K562 (cell line): ENCODE data around the gene RARG. TPM values are rescaled to one million over a fixed set of nuclear protein-coding genes. Genes with fewer than 3 reads are reported as not detected.

Source experiments
- ATAC-seq: fragments of 200-7000 bp; cut with Tn5 transposase; 3 replicates; pipeline ENCODE4 v1.9.1; 2020; ENCODE audit warnings: moderate library complexity
- BruUV-seq: library from RNA; stranded (reverse); fragments of 400-500 nt; replicated peaks from 2 replicates; lab custom pipeline; 2021; lab: Mats Ljungman, UMichigan
- CTCF ChIA-PET: fragments of 300-600 bp; formaldehyde crosslinking; extraction: SDS; loops from one replicate; lab custom pipeline; 2021; ENCODE audit warnings: low intra/inter-chr PET ratio; lab: Yijun Ruan, JAX
- POLR2A ChIA-PET: fragments of 300-600, 350-650 bp; sonication (Branson Sonifier 250); formaldehyde crosslinking; extraction: SDS; loops from one replicate; lab custom pipeline; 2021; ENCODE audit warnings: antibody characterized with exemption, inconsistent platforms; lab: Yijun Ruan, JAX
- DNase-seq, 4 experiments: peaks; one replicate each; pipeline versions ENCODE4 v3.0.0 to v3.0.0-alpha.2; 2011 to 2018; ENCODE audit warnings: low spot score in 3 of 4, mixed read lengths in 3 of 4; ENCODE audit errors: extremely low read depth in 1 of 4
- FAIRE-seq: peaks from 2 replicates; lab custom pipeline; 2011; peaks lifted over from hg19 to GRCh38; lab: Jason Lieb, UNC
- H2AFZ ChIP-seq: 2 replicates; pipeline ENCODE4 v1.6.0; 2011; ENCODE audit warnings: low read depth, low read length, control low read depth, inconsistent platforms
- H3K27ac ChIP-seq: fragments of 200-600 bp; 3 replicates; pipeline ENCODE4 v1.8.0; 2011; ENCODE audit warnings: low read depth, mild to moderate bottlenecking, control low read depth, inconsistent platforms, low read length, moderate library complexity, mixed read lengths; ENCODE audit errors: extremely low read depth
- H3K27me3 ChIP-seq, 2 experiments: fragments of 300-600 bp in 1 of 2; 2 replicates in 1 of 2; 3 replicates in 1 of 2; pipeline versions ENCODE4 v1.6.0 to v1.8.0; 2011; ENCODE audit warnings: inconsistent platforms in 2 of 2, low read length in 2 of 2, mild to moderate bottlenecking in 1 of 2, mixed read lengths in 1 of 2, moderate library complexity in 1 of 2; ENCODE audit not compliant: control insufficient read depth in 2 of 2, insufficient read depth in 2 of 2
- H3K36me3 ChIP-seq: fragments of 300-600 bp; 3 replicates; pipeline ENCODE4 v1.8.0; 2011; ENCODE audit warnings: mild to moderate bottlenecking, low read length, inconsistent platforms; ENCODE audit not compliant: control insufficient read depth, insufficient read depth
- H3K4me1 ChIP-seq, 2 experiments: fragments of 200-600 bp in 1 of 2; replicated peaks in 1 of 2; 2 replicates in 1 of 2; 3 replicates in 1 of 2; pipeline versions ENCODE4 v1.5.1 to v1.8.0; 2011; ENCODE audit warnings: inconsistent platforms in 2 of 2, low read length in 2 of 2, mild to moderate bottlenecking in 1 of 2, mixed read lengths in 1 of 2, moderate library complexity in 1 of 2; ENCODE audit not compliant: control insufficient read depth in 2 of 2, insufficient read depth in 2 of 2
- H3K4me2 ChIP-seq: 2 replicates; pipeline ENCODE4 v1.6.1; 2011; ENCODE audit warnings: low read length, control low read depth, inconsistent platforms, mixed read lengths; ENCODE audit not compliant: insufficient read depth
- H3K4me3 ChIP-seq: fragments of 200-600 bp; sonication (generic), shearing (Covaris generic); 2 replicates; pipeline ENCODE4 v1.5.1; 2016; ENCODE audit warnings: control low read depth, inconsistent platforms
- H3K79me2 ChIP-seq: fragments of 200-600 bp; 3 replicates; pipeline ENCODE4 v1.8.0; 2011; ENCODE audit warnings: low read length, inconsistent platforms; ENCODE audit not compliant: control insufficient read depth, insufficient read depth
- H3K9ac ChIP-seq, 2 experiments: 2 replicates each; pipeline versions ENCODE4 v1.6.0 to v1.6.1; 2011; ENCODE audit warnings: low read depth in 2 of 2, low read length in 2 of 2, control low read depth in 1 of 2, inconsistent platforms in 1 of 2, mild to moderate bottlenecking in 1 of 2, mixed read lengths in 1 of 2; ENCODE audit not compliant: insufficient read depth in 1 of 2
- H3K9me1 ChIP-seq: one replicate; pipeline ENCODE4 v1.6.0; 2011; ENCODE audit warnings: inconsistent platforms, mild to moderate bottlenecking, low read length, moderate library complexity; ENCODE audit not compliant: control insufficient read depth, insufficient read depth
- H3K9me3 ChIP-seq: replicated peaks from 2 replicates; pipeline ENCODE4 v1.5.1; 2011; ENCODE audit warnings: low read depth, low read length, inconsistent platforms; ENCODE audit not compliant: control insufficient read depth, insufficient read depth
- H4K20me1 ChIP-seq: replicated peaks from 2 replicates; pipeline ENCODE4 v1.6.1; 2011; ENCODE audit warnings: low read length, inconsistent platforms, mixed read lengths; ENCODE audit not compliant: control insufficient read depth, insufficient read depth
- KAT8 ChIP-seq: fragments of 450-650 bp; IDR thresholded peaks from 2 replicates; pipeline ENCODE4 v1.6.1; 2016; ENCODE audit warnings: low read depth, mild to moderate bottlenecking
- POLR3A ChIP-seq: IDR thresholded peaks from 2 replicates; pipeline ENCODE4 v1.6.1; 2011; ENCODE audit warnings: borderline replicate concordance, mild to moderate bottlenecking, moderate library complexity; ENCODE audit not compliant: insufficient read length, insufficient read depth; ENCODE audit errors: extremely low read depth
- RBM25 ChIP-seq: fragments of 200-400 bp; formaldehyde crosslinking; IDR thresholded peaks from 2 replicates; pipeline ENCODE4 v1.6.1; 2018; ENCODE audit warnings: low read length, low read depth, moderate library complexity; ENCODE audit not compliant: severe bottlenecking
- ZNF586 ChIP-seq: fragments of 450-650 bp; formaldehyde crosslinking; conservative IDR thresholded peaks from 2 replicates; pipeline ENCODE4 v1.4.0; 2020; ENCODE audit warnings: mild to moderate bottlenecking, moderate library complexity
- WGBS: fragments of 100-300 bp; shearing (Covaris generic); methylation state at CpG from one replicate; pipeline ENCODE4 v1.1.6; 2016; ENCODE audit warnings: low coverage, mixed read lengths; ENCODE audit not compliant: insufficient coverage; ENCODE audit errors: missing lambda C conversion rate; 5-methylcytosine and 5-hydroxymethylcytosine counted together
- in situ Hi-C: fragments of 300-500 bp; cut with MboI; formaldehyde crosslinking; loops from 4 replicates; pipeline ENCODE4 v1.15.0; 2018; ENCODE audit warnings: inconsistent platforms, mixed read lengths
- intact Hi-C: fragments of 100-400 bp; cut with micrococcal nuclease; formaldehyde crosslinking; loops from 2 replicates; pipeline ENCODE4 v1.14.2; 2022
- polyA plus RNA-seq, 8 experiments: library from polyadenylated mRNA; depleted of rRNA in 4 of 8; stranded (reverse) in 5 of 8; unstranded in 3 of 8; fragments of >200 nt; fragmentation: Nextera tagmentation in 2 of 8; fragmentation: Illumina TruSeq in 1 of 8; extraction: Ambion mirVana in 2 of 8; extraction: Trizol in 1 of 8; gene quantifications; 2 replicates each; pipeline versions ENCODE4 v1.2.1 to v1.2.3, GENCODE V29; 2011 to 2014; ENCODE audit warnings: inconsistent platforms in 1 of 8, missing spikeins in 1 of 8
- total RNA-seq, 7 experiments: library from RNA; depleted of rRNA in 6 of 7; stranded (reverse); fragments of >200 nt in 6 of 7; fragmentation: Illumina TruSeq in 2 of 7; extraction: Trizol in 2 of 7; gene quantifications; 2 replicates each; pipeline versions ENCODE4 v1.2.1 to v1.2.3, GENCODE V29; 2011 to 2021; ENCODE audit warnings: low replicate concordance in 1 of 7

RARG gene
- total and polyA plus RNA-seq, 9 of the 15 experiments (the other 6 are each of a cell fraction or from before 2014, with no cell fraction given), result 0.18 to 7.6 (median 3.8) TPM

- no peaks in the 10 kb centered on the region for H3K36me3 ChIP-seq
- ATAC-seq, result no peak
- TF ChIP-seq RBM25 (no peak), POLR3A (no peak), KAT8 (no peak), ZNF586 (CRISPR knock-in tag) (no peak)
- H4K20me1 ChIP-seq, result no peaks in the 10 kb centered on the region; the same call in 1 of the 2 replicates
- no peaks in the 10 kb centered on the region for H3K9me1 ChIP-seq
- H3K9me3 ChIP-seq, result no peaks in the 10 kb centered on the region
- H3K4me3 ChIP-seq, result no peak overlapping the region
- no peak overlapping the region; a peak in 1 of 4 replicates for H3K9ac ChIP-seq
- H2AFZ ChIP-seq, result no peak overlapping the region
- H3K27ac ChIP-seq, result no peak overlapping the region
- no peaks in the 10 kb centered on the region for H3K27me3 ChIP-seq
- FAIRE-seq, result no peak
- BruUV-seq, result no TSS peak
- H3K4me1 ChIP-seq, result peaks cover 13 to 28% of the 10 kb centered on the region in 2 experiments
- intact Hi-C loops (no loop called here), in situ Hi-C loops (no loop called here)
- peak in 2 of 4 experiments; percentile 62 for DNase-seq
- H3K79me2 ChIP-seq, result no peaks in the 10 kb centered on the region
- WGBS, result 22% methylated on average over 3 of the region's 12 CpGs
- POLR2A ChIA-PET, result interaction anchor here (1.4 kb wide), 1 partner anchor 10 kb away, joined by 3 read pairs; no protein-coding TSS in a partner anchor
- no peak overlapping the region for H3K4me2 ChIP-seq
- CTCF ChIA-PET, result interaction anchor here (1.0 kb wide), 1 partner anchor 10 kb away, joined by 3 read pairs; no protein-coding TSS in a partner anchor
These were observed 2.4 kb upstream of the RARG start for GRCh38 chr12:53234271-53234914.
